Keratinocyte (primary cell): ENCODE results near the gene CHGA. TPM values are rescaled to one million over a fixed set of nuclear protein-coding genes. Genes with fewer than 3 reads are reported as not detected.

ENCODE experiments used
- DNase-seq: peaks from one replicate; pipeline ENCODE4 v3.0.0-alpha.2; 2011; ENCODE audit warnings: low read depth, missing footprints, low spot score
- FAIRE-seq: peaks from 2 replicates; lab custom pipeline; 2011; peaks lifted over from hg19 to GRCh38; lab: Jason Lieb, UNC
- H2AFZ ChIP-seq: 2 replicates; pipeline ENCODE4 v1.6.0; 2012; ENCODE audit warnings: low read length, control low read depth, inconsistent platforms; ENCODE audit not compliant: control insufficient read depth
- H3K27ac ChIP-seq: 2 replicates; pipeline ENCODE4 v1.5.1; 2011; ENCODE audit warnings: low read length; ENCODE audit not compliant: control insufficient read depth, insufficient read depth
- H3K27me3 ChIP-seq: 3 replicates; pipeline ENCODE4 v1.6.0; 2011; ENCODE audit warnings: low read length; ENCODE audit not compliant: control insufficient read depth, insufficient read depth; ENCODE audit errors: extremely low read depth
- H3K36me3 ChIP-seq, 2 experiments: 2 replicates in 1 of 2; 3 replicates in 1 of 2; pipeline ENCODE4 v1.5.1; 2011; ENCODE audit warnings: low read length in 2 of 2, mild to moderate bottlenecking in 1 of 2; ENCODE audit not compliant: control insufficient read depth in 2 of 2, insufficient read depth in 2 of 2; ENCODE audit errors: extremely low read depth in 1 of 2
- H3K4me1 ChIP-seq: 3 replicates; pipeline ENCODE4 v1.5.1; 2011; ENCODE audit warnings: low read length; ENCODE audit not compliant: control insufficient read depth, insufficient read depth; ENCODE audit errors: extremely low read depth
- H3K4me2 ChIP-seq: 3 replicates; pipeline ENCODE4 v1.6.0; 2011; ENCODE audit warnings: low read depth, low read length; ENCODE audit not compliant: control insufficient read depth, insufficient read depth; ENCODE audit errors: extremely low read depth
- H3K4me3 ChIP-seq, 3 experiments: fragments of 200-600 bp in 1 of 3; sonication (generic) in 1 of 3; 2 replicates in 2 of 3; 3 replicates in 1 of 3; pipeline ENCODE4 v1.5.1; 2011 to 2016; ENCODE audit warnings: low read length in 3 of 3, mild to moderate bottlenecking in 3 of 3, control low read depth in 2 of 3, inconsistent platforms in 1 of 3, low read depth in 1 of 3, mixed read lengths in 1 of 3, mixed run types in 1 of 3, moderate library complexity in 1 of 3; ENCODE audit not compliant: control insufficient read depth in 2 of 3, insufficient read depth in 2 of 3; ENCODE audit errors: extremely low read depth in 1 of 3
- H3K79me2 ChIP-seq: 2 replicates; pipeline ENCODE4 v1.6.0; 2012; ENCODE audit warnings: low read length; ENCODE audit not compliant: control insufficient read depth, insufficient read depth
- H3K9ac ChIP-seq: 3 replicates; pipeline ENCODE4 v1.6.0; 2011; ENCODE audit warnings: low read length; ENCODE audit not compliant: control insufficient read depth, insufficient read depth; ENCODE audit errors: extremely low read depth
- H3K9me1 ChIP-seq: 3 replicates; pipeline ENCODE4 v1.6.0; 2011; ENCODE audit warnings: low read length; ENCODE audit not compliant: control insufficient read depth, insufficient read depth; ENCODE audit errors: extremely low read depth
- H3K9me3 ChIP-seq: 2 replicates; pipeline ENCODE4 v1.5.1; 2012; ENCODE audit warnings: low read depth, low read length; ENCODE audit not compliant: control insufficient read depth
- H4K20me1 ChIP-seq: 3 replicates; pipeline ENCODE4 v1.6.0; 2011; ENCODE audit warnings: low read length; ENCODE audit not compliant: control insufficient read depth, insufficient read depth; ENCODE audit errors: extremely low read depth
- CTCF ChIP-seq, 3 experiments: IDR thresholded peaks in 1 of 3; conservative IDR thresholded peaks in 1 of 3; optimal IDR thresholded peaks in 1 of 3; 2 replicates in 2 of 3; 3 replicates in 1 of 3; pipeline versions ENCODE3 to v1.5.1; 2011; ENCODE audit warnings: low read length in 3 of 3, mild to moderate bottlenecking in 3 of 3, moderate library complexity in 2 of 3, control low read depth in 1 of 3, inconsistent platforms in 1 of 3; ENCODE audit not compliant: insufficient read depth in 2 of 3; ENCODE audit errors: extremely low read depth in 1 of 3
- EZH2 ChIP-seq: IDR thresholded peaks from one replicate; pipeline ENCODE4 v1.6.1; 2012; ENCODE audit warnings: inconsistent platforms, mild to moderate bottlenecking, low read length, moderate library complexity
- dilution Hi-C: fragments of 300-500 bp; cut with MboI; formaldehyde crosslinking; loops from one replicate; pipeline ENCODE4 v1.7.0; 2020; ENCODE audit warnings: low sequenced_read_pairs; ENCODE audit not compliant: extremely low pct_ligation_motif_present
- polyA plus RNA-seq, 5 experiments: library from polyadenylated mRNA; depleted of rRNA in 3 of 5; stranded (reverse) in 3 of 5; stranded (forward) in 1 of 5; unstranded in 1 of 5; fragments of >200 nt; gene quantifications; 1 replicate in 1 of 5; 2 replicates in 3 of 5; 3 replicates in 1 of 5; pipeline versions ENCODE4 v1.2.1 to v1.2.3, GENCODE V29; 2011 to 2012; ENCODE audit warnings: missing spikeins in 2 of 5, low read depth in 1 of 5, low replicate concordance in 1 of 5

Gene CHGA
- polyA plus RNA-seq, 1 donor (not counting 4 experiments of a cell fraction or from before 2014, with no cell fraction given), result 0.04 TPM

- Histone ChIP-seq H4K20me1 (peaks cover 8% of the 10 kb centered on the region), H3K9me3 (no peaks in the 10 kb centered on the region), H2AFZ (no peak overlapping the region), H3K36me3 (peaks cover 4 to 7% of the 10 kb centered on the region in 2 experiments), H3K9ac (no peak overlapping the region), H3K4me2 (no peak overlapping the region), H3K27ac (no peak overlapping the region), H3K27me3 (no peaks in the 10 kb centered on the region), H3K9me1 (peaks cover 4% of the 10 kb centered on the region), H3K79me2 (peaks cover 3% of the 10 kb centered on the region), H3K4me1 (peaks cover 15% of the 10 kb centered on the region), H3K4me3 (no peak overlapping the region)
- FAIRE-seq (peak; percentile 9), DNase-seq (peak; percentile 11)
- TF ChIP-seq CTCF (optimal IDR thresholded peaks at IDR 0.05 in 1 of 3, IDR thresholded peaks at IDR 0.05 in 1 of 3, conservative IDR thresholded peaks at IDR 0.05 in 1 of 3; ENCODE audit: extremely low read depth in 1 of 3, insufficient read depth in 2 of 3, low read length in 3 of 3), result peak; percentile 89 to 95 (median 93)
- TF ChIP-seq EZH2, result no peak
- dilution Hi-C loops, result no loop called here
These were observed 50.4 kb downstream of the CHGA start for GRCh38 chr14:92973261-92973797.

GRCh38 chr14:92973798-92974372 is 50.9 kb downstream of the CHGA start:
- Histone ChIP-seq H3K4me2 (no peak overlapping the region), H3K27me3 (no peaks in the 10 kb centered on the region), H4K20me1 (peaks cover 6% of the 10 kb centered on the region), H3K9me3 (peaks cover 3% of the 10 kb centered on the region), H2AFZ (no peak overlapping the region), H3K36me3 (peaks cover 4 to 7% of the 10 kb centered on the region in 2 experiments), H3K4me3 (no peak overlapping the region), H3K9ac (no peak overlapping the region), H3K4me1 (peaks cover 15% of the 10 kb centered on the region), H3K9me1 (peaks cover 4% of the 10 kb centered on the region), H3K27ac (no peak overlapping the region), H3K79me2 (no peaks in the 10 kb centered on the region)
- dilution Hi-C loops, result no loop called here
- TF ChIP-seq CTCF (optimal IDR thresholded peaks at IDR 0.05 in 1 of 3, IDR thresholded peaks at IDR 0.05 in 1 of 3, conservative IDR thresholded peaks at IDR 0.05 in 1 of 3; ENCODE audit: extremely low read depth in 1 of 3, insufficient read depth in 2 of 3, low read length in 3 of 3), result no peak
- no peak for TF ChIP-seq EZH2
- no peak for DNase-seq
- FAIRE-seq, result no peak
